ACC112 (cell line): ENCODE measurements around the gene EFNA2.

Source experiments
- H2AFZ ChIP-seq: fragments of 200-600 bp; sonication (generic); one replicate; pipeline ENCODE4 v1.6.0; 2017; ENCODE audit warnings: antibody characterized with exemption, low read length; ENCODE audit not compliant: unreplicated experiment
- H3K27ac ChIP-seq: fragments of 200-600 bp; sonication (generic); 2 replicates; pipeline ENCODE4 v1.5.1; 2014; ENCODE audit warnings: low read depth, mild to moderate bottlenecking, antibody characterized with exemption, low read length, moderate library complexity
- H3K27me3 ChIP-seq: fragments of 200-600 bp; sonication (generic); 2 replicates; pipeline ENCODE4 v1.6.1; 2014; ENCODE audit warnings: mild to moderate bottlenecking, antibody characterized with exemption, low read length, moderate library complexity, mixed read lengths; ENCODE audit not compliant: insufficient read depth
- H3K36me3 ChIP-seq: fragments of 200-600 bp; sonication (generic); 2 replicates; pipeline ENCODE4 v1.6.1; 2016; ENCODE audit warnings: mild to moderate bottlenecking, antibody characterized with exemption, low read length, moderate library complexity, mixed read lengths; ENCODE audit not compliant: insufficient read depth
- H3K4me1 ChIP-seq: fragments of 200-600 bp; sonication (generic); one replicate; pipeline ENCODE4 v1.6.1; 2016; ENCODE audit warnings: low read length, mixed read lengths; ENCODE audit not compliant: insufficient read depth, unreplicated experiment, control insufficient read depth
- H3K4me3 ChIP-seq: fragments of 200-600 bp; sonication (generic); 2 replicates; pipeline ENCODE4 v1.5.1; 2014; ENCODE audit warnings: mild to moderate bottlenecking, low read depth, low read length
- H3K79me2 ChIP-seq: fragments of 200-600 bp; sonication (generic); one replicate; pipeline ENCODE4 v1.6.0; 2016; ENCODE audit warnings: low read length; ENCODE audit not compliant: control insufficient read depth, unreplicated experiment, insufficient read depth

EFNA2 gene

GRCh38 chr19:1308718-1309117 is 23.0 kb downstream of the EFNA2 start:
- no peaks in the 10 kb centered on the region for H3K4me1 ChIP-seq
- no peak overlapping the region for H2AFZ ChIP-seq
- H3K36me3 ChIP-seq = no peaks in the 10 kb centered on the region
- H3K4me3 ChIP-seq = no peak overlapping the region
- H3K79me2 ChIP-seq = no peaks in the 10 kb centered on the region
- no peak overlapping the region for H3K27ac ChIP-seq
- no peaks in the 10 kb centered on the region for H3K27me3 ChIP-seq

DNA sequence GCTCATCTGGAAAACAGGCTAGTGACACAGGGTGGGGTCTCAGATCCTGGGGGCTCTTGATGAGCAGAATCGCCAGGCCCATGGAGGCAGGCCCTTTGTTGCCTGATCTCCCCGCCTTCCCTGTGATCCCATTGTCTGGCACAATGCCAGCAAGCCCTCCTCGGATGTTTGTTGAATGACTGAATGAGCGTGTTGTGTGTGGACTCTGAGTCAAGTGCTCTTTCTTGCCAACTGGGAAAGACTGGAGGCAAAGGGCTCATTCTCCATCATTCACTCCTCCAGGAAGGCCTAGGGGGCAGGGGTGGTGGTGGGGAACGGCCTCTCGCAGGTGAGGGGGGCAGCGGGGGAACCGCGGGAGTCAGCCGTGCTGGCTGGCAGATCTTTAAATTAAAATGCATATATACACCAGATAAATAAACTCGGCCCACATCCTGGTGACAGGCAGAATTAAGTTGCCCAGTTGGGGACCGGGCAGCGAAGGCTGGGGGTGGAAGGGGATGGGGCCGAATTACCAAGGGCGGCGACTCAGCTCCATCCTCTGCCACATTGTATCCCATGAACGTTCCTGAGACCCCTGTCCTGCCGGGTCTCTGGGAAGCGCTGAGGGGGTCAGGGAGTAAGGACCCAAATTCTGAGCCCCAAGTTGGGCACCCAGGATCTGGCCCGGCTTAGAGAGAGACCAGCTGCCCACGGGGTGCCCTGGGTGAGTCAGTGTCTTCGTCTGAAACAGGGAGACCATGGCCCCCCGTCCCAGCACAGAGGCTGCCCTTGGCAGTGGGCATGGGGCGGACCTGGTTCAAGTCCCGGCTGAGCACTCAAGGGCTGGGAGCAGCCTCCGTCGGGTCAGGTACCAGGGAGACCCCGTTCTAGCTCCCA is 24.5 kb downstream of the EFNA2 start:
- H3K27ac ChIP-seq = no peak overlapping the region
- no peak overlapping the region for H2AFZ ChIP-seq
- no peaks in the 10 kb centered on the region for H3K27me3 ChIP-seq
- H3K4me1 ChIP-seq = no peaks in the 10 kb centered on the region
- no peaks in the 10 kb centered on the region for H3K36me3 ChIP-seq
- H3K79me2 ChIP-seq = no peaks in the 10 kb centered on the region
- no peak overlapping the region for H3K4me3 ChIP-seq

- H3K4me3 ChIP-seq = no peak overlapping the region
- peaks cover under 1% of the 10 kb centered on the region; the same call in 1 of the 2 replicates for H3K27me3 ChIP-seq
- no peak overlapping the region for H2AFZ ChIP-seq
- H3K4me1 ChIP-seq = no peaks in the 10 kb centered on the region
- no peaks in the 10 kb centered on the region for H3K79me2 ChIP-seq
- no peak overlapping the region for H3K27ac ChIP-seq
- no peaks in the 10 kb centered on the region for H3K36me3 ChIP-seq
Observed at GRCh38 chr19:1310853-1311180, 25.1 kb downstream of the EFNA2 start.

GRCh38 chr19:1311543-1312091 is 25.9 kb downstream of the EFNA2 start:
- Histone ChIP-seq H3K4me1 (no peaks in the 10 kb centered on the region), H3K79me2 (no peaks in the 10 kb centered on the region), H3K4me3 (no peak overlapping the region)

DNA sequence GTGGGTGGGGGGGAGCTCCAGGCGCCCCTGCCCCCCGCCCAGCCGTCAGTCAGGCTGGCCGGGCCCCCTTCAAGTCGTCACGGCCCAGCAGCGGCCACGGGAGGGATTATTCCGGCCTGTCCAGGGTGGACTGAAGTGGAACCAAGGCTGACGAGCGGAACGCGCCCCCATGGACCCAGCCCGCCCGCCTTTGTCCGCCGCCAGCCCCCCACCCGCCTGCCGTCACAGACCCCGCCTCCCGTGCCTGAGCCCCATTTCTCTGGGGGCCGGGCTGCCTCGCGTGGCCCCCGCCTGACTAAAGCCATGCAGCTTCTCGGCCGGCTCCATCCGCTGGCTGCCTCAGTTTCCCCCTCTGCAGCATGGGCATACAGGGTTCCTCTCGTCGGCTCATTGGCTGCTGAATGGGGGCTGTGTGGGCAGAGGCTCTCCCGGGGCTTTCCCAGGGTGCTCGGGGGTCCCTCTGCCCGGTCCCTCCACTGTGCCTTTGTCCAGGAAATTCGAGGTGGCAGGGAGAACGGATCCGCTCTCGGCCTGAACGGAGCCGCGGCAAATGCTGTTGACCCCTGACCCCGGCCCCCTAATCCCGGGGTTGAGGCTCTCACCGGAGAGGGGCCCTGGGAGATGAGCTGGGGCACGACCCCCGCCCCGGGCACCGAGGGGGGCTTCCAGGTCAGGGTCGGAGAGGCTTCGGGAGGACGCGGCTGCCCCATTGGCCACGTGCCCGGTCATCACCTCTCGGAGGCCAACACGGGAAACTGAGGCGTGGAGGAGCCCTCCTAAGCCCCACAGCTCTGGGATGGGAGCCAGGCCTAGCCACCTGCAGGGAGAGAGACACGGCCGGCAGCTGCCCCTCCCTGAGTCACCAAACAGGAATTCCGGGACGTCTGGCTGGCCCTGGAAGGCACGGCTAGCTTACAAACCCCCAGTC is 27.4 kb downstream of the EFNA2 start:
- H3K36me3 ChIP-seq = no peaks in the 10 kb centered on the region
- H3K27me3 ChIP-seq = peaks cover 21% of the 10 kb centered on the region
- H2AFZ ChIP-seq = no peak overlapping the region
- no peak overlapping the region for H3K4me3 ChIP-seq
- no peaks in the 10 kb centered on the region for H3K4me1 ChIP-seq
- no peak overlapping the region for H3K27ac ChIP-seq
- no peaks in the 10 kb centered on the region for H3K79me2 ChIP-seq

More at GRCh38 chr19:1311543-1312091, 25.9 kb downstream of the EFNA2 start:
- Histone ChIP-seq H2AFZ (no peak overlapping the region), H3K27ac (no peak overlapping the region), H3K36me3 (no peaks in the 10 kb centered on the region), H3K27me3 (peaks cover 9% of the 10 kb centered on the region; the same call in 1 of the 2 replicates)

DNA sequence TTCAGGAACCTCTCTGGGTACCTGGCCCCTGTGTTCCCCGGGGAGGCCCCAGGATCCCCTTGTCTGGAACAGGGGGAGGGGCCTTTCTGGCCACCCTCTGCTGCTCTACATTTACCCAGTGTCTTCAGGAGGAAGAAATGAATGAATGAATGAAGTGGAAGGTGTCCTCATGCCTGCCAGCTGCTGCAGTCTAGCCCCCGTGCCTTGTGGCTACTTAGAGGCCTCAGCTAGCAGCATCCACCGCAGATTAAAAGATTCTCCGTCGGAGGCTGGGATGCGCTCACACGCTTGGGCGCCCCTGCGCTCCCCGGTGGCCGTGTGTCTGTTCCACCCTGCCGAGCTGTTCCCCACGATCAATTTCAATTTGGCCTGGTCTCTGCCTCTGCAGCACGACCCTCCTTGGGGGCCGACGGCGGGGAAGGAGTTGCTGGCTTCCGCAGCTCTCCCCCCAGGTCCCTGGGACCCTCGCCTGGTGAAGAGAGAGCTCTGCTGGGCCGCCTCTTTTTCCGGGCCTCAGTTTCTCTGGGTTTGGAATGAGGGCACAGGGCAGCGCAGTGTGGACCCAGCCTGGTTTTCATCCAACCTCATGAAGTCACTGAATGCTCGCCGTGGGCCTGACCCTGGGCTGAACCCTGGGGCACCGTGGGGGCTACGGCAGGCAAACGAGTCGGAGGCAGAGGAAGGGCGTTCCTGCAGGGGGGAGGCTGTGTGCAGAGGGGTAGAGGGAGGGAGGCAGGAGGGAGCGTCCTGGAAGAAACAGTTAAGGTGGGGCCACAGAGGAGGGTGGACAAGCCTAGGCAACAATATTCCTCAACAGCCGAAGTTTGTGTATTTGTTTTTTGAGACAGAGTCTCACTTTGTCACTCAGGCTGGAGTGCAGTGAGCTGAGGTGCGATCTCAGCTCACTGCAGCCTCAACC is 28.3 kb downstream of the EFNA2 start:
- Histone ChIP-seq H3K36me3 (no peaks in the 10 kb centered on the region), H3K79me2 (no peaks in the 10 kb centered on the region), H3K27ac (no peak overlapping the region), H2AFZ (no peak overlapping the region), H3K4me3 (no peak overlapping the region), H3K4me1 (no peaks in the 10 kb centered on the region), H3K27me3 (peaks cover 21% of the 10 kb centered on the region)

DNA sequence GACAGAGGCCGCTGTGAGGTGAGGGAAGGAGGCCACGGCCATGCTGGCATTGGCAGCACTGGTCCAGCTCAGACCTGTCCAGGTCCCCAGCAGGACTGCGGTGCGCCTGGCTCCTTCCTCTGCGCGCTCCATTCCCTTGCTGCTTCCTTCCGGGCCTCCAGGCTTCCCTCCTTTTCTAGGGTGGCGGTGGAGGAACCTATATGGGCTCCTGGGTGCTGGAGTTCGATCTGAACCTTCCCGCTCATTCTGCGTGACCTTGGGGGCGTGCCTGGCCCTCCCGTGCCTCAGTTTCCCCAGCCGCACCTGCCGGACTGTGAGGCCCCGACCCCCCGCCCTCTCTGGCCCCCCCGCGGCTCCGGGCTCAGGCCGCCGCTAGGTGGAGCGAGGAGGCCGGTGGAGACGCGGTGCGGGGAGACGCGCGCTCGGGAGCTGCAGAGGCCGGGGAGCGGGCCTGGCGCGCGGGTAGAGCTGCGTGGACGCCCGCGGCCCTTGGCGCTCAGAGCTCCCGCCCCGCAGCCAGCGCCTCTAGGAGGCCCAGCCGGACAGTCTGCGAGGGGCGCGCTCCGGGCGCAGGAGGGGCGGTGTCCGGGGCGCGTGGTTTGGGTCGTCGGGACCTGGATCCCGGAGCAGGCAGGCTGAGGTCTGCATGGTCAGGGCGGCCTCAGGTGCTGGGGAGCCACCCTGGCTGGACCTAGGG is 29.9 kb downstream of the EFNA2 start:
- Histone ChIP-seq H3K79me2 (no peaks in the 10 kb centered on the region), H3K27me3 (peaks cover 21% of the 10 kb centered on the region), H2AFZ (no peak overlapping the region), H3K4me1 (no peaks in the 10 kb centered on the region), H3K27ac (no peak overlapping the region), H3K4me3 (peak overlapping the region; percentile 21; the same call in 1 of the 2 replicates), H3K36me3 (no peaks in the 10 kb centered on the region)

- H3K79me2 ChIP-seq = no peaks in the 10 kb centered on the region
- peaks cover 21% of the 10 kb centered on the region for H3K27me3 ChIP-seq
- no peaks in the 10 kb centered on the region for H3K4me1 ChIP-seq
- no peak overlapping the region for H3K4me3 ChIP-seq
- H3K36me3 ChIP-seq = no peaks in the 10 kb centered on the region
- H3K27ac ChIP-seq = no peak overlapping the region
- H2AFZ ChIP-seq = no peak overlapping the region
Observed at GRCh38 chr19:1316466-1316865, 30.8 kb downstream of the EFNA2 start.

DNA sequence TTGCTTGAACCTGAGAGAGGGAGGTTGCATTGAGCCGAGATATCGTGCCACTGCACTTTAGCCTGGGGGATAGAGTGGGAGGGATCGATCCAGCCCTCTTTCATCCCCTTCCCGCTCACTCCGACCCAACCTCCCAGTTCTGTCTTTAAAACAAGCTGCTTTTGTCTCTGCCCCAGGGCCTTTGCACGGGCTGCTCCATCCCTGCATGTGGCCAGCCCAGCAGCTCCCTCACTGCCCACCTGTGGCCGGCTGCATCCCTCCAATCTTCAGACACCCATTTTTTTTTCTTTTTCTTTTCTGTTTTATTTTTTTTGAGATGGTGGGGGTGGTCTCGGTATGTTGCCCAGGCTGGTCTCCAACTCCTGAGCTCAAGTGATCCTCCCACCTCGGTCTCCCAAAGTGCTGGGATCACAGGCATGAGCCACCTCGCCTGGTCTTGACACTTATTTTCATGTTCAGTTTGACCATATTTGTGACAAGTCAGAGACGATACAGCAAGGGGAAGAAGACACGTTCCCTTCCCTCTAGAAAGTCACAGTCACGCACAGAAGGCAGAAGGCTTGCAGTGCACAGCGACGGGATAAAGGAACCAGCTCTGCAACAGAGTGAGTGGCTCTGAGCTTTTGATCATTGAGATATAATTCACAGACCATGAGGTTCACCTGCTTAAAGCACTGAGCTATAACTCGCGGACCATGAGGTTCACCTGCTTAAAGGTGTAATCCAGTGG is 31.8 kb downstream of the EFNA2 start:
- no peak overlapping the region for H3K27ac ChIP-seq
- no peak overlapping the region for H3K4me3 ChIP-seq
- H3K4me1 ChIP-seq = no peaks in the 10 kb centered on the region
- H2AFZ ChIP-seq = no peak overlapping the region
- H3K27me3 ChIP-seq = peaks cover 21% of the 10 kb centered on the region
- no peaks in the 10 kb centered on the region for H3K79me2 ChIP-seq
- no peaks in the 10 kb centered on the region for H3K36me3 ChIP-seq
